Left kidney (tissue), 2 donors: Measurements from ENCODE around the gene RPL18. TPM values are rescaled to one million over a fixed set of nuclear protein-coding genes. Genes with fewer than 3 reads are reported as not detected.
"Not testable (repeated sequence)": the region's sequence is repeated elsewhere in the genome, so short reads cannot be mapped to it uniquely, and the experiment has no call there.

ENCODE experiments used
- DNase-seq: peaks from one replicate; pipeline ENCODE4 v3.0.0-alpha.2; 2013
- polyA plus RNA-seq: library from polyadenylated mRNA; unstranded; fragments of 120-200 nt; gene quantifications from one replicate; pipeline ENCODE4 v1.2.1, GENCODE V29; 2013; ENCODE audit not compliant: insufficient read length

The RPL18 gene
- polyA plus RNA-seq, 1 donor = 969 TPM

GRCh38 chr19:48591021-48591420, 28.0 kb downstream of the RPL18 start:
- no peak for DNase-seq

GRCh38 chr19:48588670-48589401, 30.1 kb downstream of the RPL18 start:
- peak; percentile 85 for DNase-seq

- DNase-seq = no peak
Measured at GRCh38 chr19:48587387-48587786, 31.6 kb downstream of the RPL18 start.

- DNase-seq = no peak
Measured at GRCh38 chr19:48582168-48582567, 36.8 kb downstream of the RPL18 start.

GRCh38 chr19:48578891-48579290, 40.1 kb downstream of the RPL18 start:
- no peak for DNase-seq

- DNase-seq = not testable (repeated sequence)
Measured at GRCh38 chr19:48577908-48578307, 41.1 kb downstream of the RPL18 start.

- DNase-seq = no peak
Measured at GRCh38 chr19:48575931-48576622, 42.9 kb downstream of the RPL18 start.

GRCh38 chr19:48573163-48573505, 45.8 kb downstream of the RPL18 start:
- no peak for DNase-seq

- DNase-seq = no peak
Measured at GRCh38 chr19:48571378-48572162, 47.4 kb downstream of the RPL18 start.

- DNase-seq = no peak
Measured at GRCh38 chr19:48569814-48570213, 49.2 kb downstream of the RPL18 start.

GRCh38 chr19:48568345-48568886, 50.6 kb downstream of the RPL18 start:
- DNase-seq = no peak

Other genes starting within 250 kb of the RPL18 start
- 227 TPM for gene KDELR1, start 227.6 kb downstream of the RPL18 start, polyA plus RNA-seq
- gene GRIN2D, start 225.5 kb downstream of the RPL18 start, polyA plus RNA-seq = 0.47 TPM
- gene GRWD1, start 173.2 kb downstream of the RPL18 start, polyA plus RNA-seq = 22.2 TPM
- 1.1 TPM for gene KCNJ14, start 163.6 kb downstream of the RPL18 start, polyA plus RNA-seq
- gene CYTH2, start 149.8 kb downstream of the RPL18 start, polyA plus RNA-seq = 94.1 TPM
- 2.0 TPM for gene LMTK3, start 107.3 kb downstream of the RPL18 start, polyA plus RNA-seq
- gene SULT2B1, start 67.0 kb downstream of the RPL18 start, polyA plus RNA-seq = 0.38 TPM
- not detected for gene SPACA4, start 12.4 kb downstream of the RPL18 start, polyA plus RNA-seq
- 0.57 TPM for gene FAM83E, start 4.1 kb downstream of the RPL18 start, polyA plus RNA-seq
- 19.9 TPM for gene SPHK2, start 328 bp upstream of the RPL18 start, polyA plus RNA-seq
- gene DBP, start 18.2 kb upstream of the RPL18 start, polyA plus RNA-seq = 9.5 TPM
- gene CA11, start 27.0 kb upstream of the RPL18 start, polyA plus RNA-seq = 21.1 TPM
- 1.1 TPM for gene NTN5, start 53.8 kb upstream of the RPL18 start, polyA plus RNA-seq
- gene FUT2, start 76.8 kb upstream of the RPL18 start, polyA plus RNA-seq = 3.5 TPM
- gene MAMSTR, start 100.5 kb upstream of the RPL18 start, polyA plus RNA-seq = 6.0 TPM
- 11.9 TPM for gene RASIP1, start 121.4 kb upstream of the RPL18 start, polyA plus RNA-seq
- gene IZUMO1, start 127.7 kb upstream of the RPL18 start, polyA plus RNA-seq = 1.1 TPM
- gene FUT1, start 133.5 kb upstream of the RPL18 start, polyA plus RNA-seq = 3.8 TPM
- not detected for gene FGF21, start 136.3 kb upstream of the RPL18 start, polyA plus RNA-seq
- 39.9 TPM for gene BCAT2, start 191.9 kb upstream of the RPL18 start, polyA plus RNA-seq
- gene HSD17B14, start 217.3 kb upstream of the RPL18 start, polyA plus RNA-seq = 27.4 TPM
- gene PLEKHA4, start 249.4 kb upstream of the RPL18 start, polyA plus RNA-seq = 23.1 TPM